PC-9 (cell line): ENCODE data around the gene UPK1A.
"Not testable (repeated sequence)": the region's sequence is repeated elsewhere in the genome, so short reads cannot be mapped to it uniquely, and the experiment has no call there.

Source experiments
- CTCF ChIP-seq: fragments of 200-600 bp; sonication (generic); conservative IDR thresholded peaks from 2 replicates; pipeline ENCODE4 v1.6.1; 2017; ENCODE audit warnings: mixed run types, antibody characterized with exemption, mild to moderate bottlenecking, moderate library complexity
- EZH2 ChIP-seq: fragments of 200-600 bp; sonication (generic); IDR thresholded peaks from 2 replicates; pipeline ENCODE4 v1.8.0; 2017; ENCODE audit warnings: antibody characterized with exemption, low read depth

GRCh38 chr19:35691106-35691505, 24.8 kb downstream of the UPK1A start:
- TF ChIP-seq EZH2, CTCF: not testable (repeated sequence)
